HepG2 (cell line): Measurements from ENCODE around the gene RAB3A. TPM values are rescaled to one million over a fixed set of nuclear protein-coding genes. Genes with fewer than 3 reads are reported as not detected.

Experiments used
- GLMP ChIP-seq: sonication (generic); formaldehyde crosslinking; IDR thresholded peaks from 2 replicates; pipeline ENCODE4 v1.9.0; 2021; ENCODE audit warnings: missing genetic modification reagents, mild to moderate bottlenecking, borderline replicate concordance
- HDAC1 ChIP-seq: sonication (generic); formaldehyde crosslinking; IDR thresholded peaks from 2 replicates; pipeline ENCODE4 v1.5.1; 2020; ENCODE audit warnings: mild to moderate bottlenecking, missing genetic modification reagents
- HIVEP1 ChIP-seq: sonication (generic); formaldehyde crosslinking; IDR thresholded peaks from 2 replicates; pipeline ENCODE4 v1.4.0; 2020; ENCODE audit warnings: mild to moderate bottlenecking, missing genetic modification reagents
- IKZF4 ChIP-seq: sonication (generic); formaldehyde crosslinking; IDR thresholded peaks from 2 replicates; pipeline ENCODE4 v1.5.1; 2020; ENCODE audit warnings: borderline replicate concordance, mild to moderate bottlenecking, low read depth, missing genetic modification reagents; ENCODE audit errors: not compliant biosample characterization
- PCBP1 ChIP-seq: fragments of 200-400 bp; formaldehyde crosslinking; IDR thresholded peaks from 2 replicates; pipeline ENCODE4 v1.6.1; 2017; ENCODE audit warnings: mild to moderate bottlenecking, low read depth, low read length, borderline replicate concordance
- PRMT3 ChIP-seq: sonication (generic); formaldehyde crosslinking; IDR thresholded peaks from 2 replicates; pipeline ENCODE4 v1.8.1; 2022; ENCODE audit warnings: low read depth, mild to moderate bottlenecking, moderate library complexity, missing genetic modification reagents, borderline replicate concordance
- ZFY ChIP-seq: sonication (generic); formaldehyde crosslinking; IDR thresholded peaks from 2 replicates; pipeline ENCODE4 v1.4.0; 2020; ENCODE audit warnings: missing genetic modification reagents
- ZNF224 ChIP-seq: sonication (generic); formaldehyde crosslinking; IDR thresholded peaks from 2 replicates; pipeline ENCODE4 v1.5.0; 2020; ENCODE audit warnings: mild to moderate bottlenecking, missing genetic modification reagents
- ZNF724P ChIP-seq: sonication (generic); formaldehyde crosslinking; IDR thresholded peaks from 2 replicates; pipeline ENCODE4 v1.8.0; 2022; ENCODE audit warnings: missing genetic modification reagents, borderline replicate concordance
- ZNF800 ChIP-seq: sonication (generic); formaldehyde crosslinking; IDR thresholded peaks from 2 replicates; pipeline ENCODE4 v1.4.0; 2020; ENCODE audit warnings: missing genetic modification reagents
- polyA plus RNA-seq, 8 experiments: library from polyadenylated mRNA; depleted of rRNA in 3 of 8; stranded (reverse) in 7 of 8; unstranded in 1 of 8; fragments of >200 nt; fragmentation: Illumina TruSeq in 4 of 8; extraction: Trizol in 4 of 8; gene quantifications; 2 replicates each; pipeline versions ENCODE4 v1.2.1 to v1.2.3, GENCODE V29; 2011 to 2016; ENCODE audit warnings: low read depth in 4 of 8, missing spikeins in 1 of 8, mixed read lengths in 1 of 8; ENCODE audit not compliant: insufficient read depth in 1 of 8
- total RNA-seq, 5 experiments: library from RNA; depleted of rRNA; stranded (reverse); fragments of >200 nt; fragmentation: Illumina TruSeq; extraction: Trizol; gene quantifications; 2 replicates each; pipeline ENCODE4 v1.2.3, GENCODE V29; 2016; ENCODE audit warnings: low read depth in 1 of 5
- TF ChIP-seq, protein P1 (sequence below): sonication (generic); formaldehyde crosslinking; IDR thresholded peaks from 2 replicates; pipeline ENCODE4 v1.4.0; 2020; ENCODE audit warnings: mild to moderate bottlenecking, missing genetic modification reagents
- TF ChIP-seq, protein P2 (sequence below), 2 experiments: sonication (generic) in 1 of 2; formaldehyde crosslinking in 1 of 2; IDR thresholded peaks; 2 replicates each; pipeline versions ENCODE4 v1.6.1 to v1.9.0; 2014 to 2022; ENCODE audit warnings: antibody characterized with exemption in 1 of 2, borderline replicate concordance in 1 of 2, inconsistent platforms in 1 of 2, low read depth in 1 of 2, missing genetic modification reagents in 1 of 2
- TF ChIP-seq, protein P3 (sequence below): sonication (generic); formaldehyde crosslinking; IDR thresholded peaks from 2 replicates; pipeline ENCODE4 v1.5.1; 2020; ENCODE audit warnings: missing genetic modification reagents, mild to moderate bottlenecking, borderline replicate concordance
- TF ChIP-seq, protein P4 (sequence below): sonication (generic); formaldehyde crosslinking; IDR thresholded peaks from 2 replicates; pipeline ENCODE4 v1.5.0; 2020; ENCODE audit warnings: mild to moderate bottlenecking, missing genetic modification reagents

The RAB3A gene
- total and polyA plus RNA-seq, 2 of the 13 experiments (the other 11 are each of a cell fraction or from before 2014, with no cell fraction given): 0.58 to 0.98 TPM

DNA sequence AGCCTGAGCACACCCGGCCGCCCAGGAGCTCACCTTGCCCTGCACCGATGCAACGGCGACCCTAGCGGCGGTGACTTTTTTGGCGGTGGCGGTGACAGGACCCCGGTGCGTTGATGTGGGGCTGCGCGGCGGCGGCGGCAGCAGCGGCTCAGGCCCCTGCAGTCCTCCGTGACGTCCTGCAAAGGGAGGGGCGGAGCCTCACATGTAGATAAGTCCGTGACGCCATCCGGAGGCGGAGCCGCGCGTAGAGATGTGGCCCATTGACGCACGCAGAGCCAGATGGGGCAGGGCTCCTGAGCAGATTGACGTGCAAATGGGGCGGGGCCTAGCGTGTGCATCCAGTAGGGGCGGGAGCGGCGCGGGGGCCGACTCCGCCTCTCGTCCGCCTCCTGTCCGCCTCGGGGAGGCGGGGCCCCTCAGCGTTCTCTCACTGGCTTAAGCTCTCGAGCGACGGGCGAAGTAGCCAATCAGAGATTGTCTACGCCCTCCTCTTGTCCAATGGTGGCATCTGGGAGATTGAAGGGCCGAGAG, at the start of gene RAB3A (continued):
- TF ChIP-seq IKZF4 (no peak), HDAC1 (CRISPR knock-in tag) (peak; percentile 68), ZNF224 (CRISPR knock-in tag) (no peak), PCBP1 (no peak), HIVEP1 (CRISPR knock-in tag) (no peak), ZNF800 (CRISPR knock-in tag) (0 out of 2 replicates have a peak, but pooled peaks have one; percentile 29), ZFY (CRISPR knock-in tag) (peak; percentile 59; the same call in 1 of the 2 replicates), GLMP (no peak), PRMT3 (CRISPR knock-in tag) (no peak), ZNF724P (CRISPR knock-in tag) (no peak)
- TF ChIP-seq, protein P1, sequence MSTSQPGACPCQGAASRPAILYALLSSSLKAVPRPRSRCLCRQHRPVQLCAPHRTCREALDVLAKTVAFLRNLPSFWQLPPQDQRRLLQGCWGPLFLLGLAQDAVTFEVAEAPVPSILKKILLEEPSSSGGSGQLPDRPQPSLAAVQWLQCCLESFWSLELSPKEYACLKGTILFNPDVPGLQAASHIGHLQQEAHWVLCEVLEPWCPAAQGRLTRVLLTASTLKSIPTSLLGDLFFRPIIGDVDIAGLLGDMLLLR (CRISPR knock-in tag): no peak
- TF ChIP-seq, protein P2, sequence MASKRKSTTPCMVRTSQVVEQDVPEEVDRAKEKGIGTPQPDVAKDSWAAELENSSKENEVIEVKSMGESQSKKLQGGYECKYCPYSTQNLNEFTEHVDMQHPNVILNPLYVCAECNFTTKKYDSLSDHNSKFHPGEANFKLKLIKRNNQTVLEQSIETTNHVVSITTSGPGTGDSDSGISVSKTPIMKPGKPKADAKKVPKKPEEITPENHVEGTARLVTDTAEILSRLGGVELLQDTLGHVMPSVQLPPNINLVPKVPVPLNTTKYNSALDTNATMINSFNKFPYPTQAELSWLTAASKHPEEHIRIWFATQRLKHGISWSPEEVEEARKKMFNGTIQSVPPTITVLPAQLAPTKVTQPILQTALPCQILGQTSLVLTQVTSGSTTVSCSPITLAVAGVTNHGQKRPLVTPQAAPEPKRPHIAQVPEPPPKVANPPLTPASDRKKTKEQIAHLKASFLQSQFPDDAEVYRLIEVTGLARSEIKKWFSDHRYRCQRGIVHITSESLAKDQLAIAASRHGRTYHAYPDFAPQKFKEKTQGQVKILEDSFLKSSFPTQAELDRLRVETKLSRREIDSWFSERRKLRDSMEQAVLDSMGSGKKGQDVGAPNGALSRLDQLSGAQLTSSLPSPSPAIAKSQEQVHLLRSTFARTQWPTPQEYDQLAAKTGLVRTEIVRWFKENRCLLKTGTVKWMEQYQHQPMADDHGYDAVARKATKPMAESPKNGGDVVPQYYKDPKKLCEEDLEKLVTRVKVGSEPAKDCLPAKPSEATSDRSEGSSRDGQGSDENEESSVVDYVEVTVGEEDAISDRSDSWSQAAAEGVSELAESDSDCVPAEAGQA (IDR thresholded peaks at IDR 0.05; ENCODE audit: low read depth): no peak
- TF ChIP-seq, protein P2 (CRISPR knock-in tag; IDR thresholded peaks at IDR 0.05; ENCODE audit: borderline replicate concordance): no peak
- TF ChIP-seq, protein P3, sequence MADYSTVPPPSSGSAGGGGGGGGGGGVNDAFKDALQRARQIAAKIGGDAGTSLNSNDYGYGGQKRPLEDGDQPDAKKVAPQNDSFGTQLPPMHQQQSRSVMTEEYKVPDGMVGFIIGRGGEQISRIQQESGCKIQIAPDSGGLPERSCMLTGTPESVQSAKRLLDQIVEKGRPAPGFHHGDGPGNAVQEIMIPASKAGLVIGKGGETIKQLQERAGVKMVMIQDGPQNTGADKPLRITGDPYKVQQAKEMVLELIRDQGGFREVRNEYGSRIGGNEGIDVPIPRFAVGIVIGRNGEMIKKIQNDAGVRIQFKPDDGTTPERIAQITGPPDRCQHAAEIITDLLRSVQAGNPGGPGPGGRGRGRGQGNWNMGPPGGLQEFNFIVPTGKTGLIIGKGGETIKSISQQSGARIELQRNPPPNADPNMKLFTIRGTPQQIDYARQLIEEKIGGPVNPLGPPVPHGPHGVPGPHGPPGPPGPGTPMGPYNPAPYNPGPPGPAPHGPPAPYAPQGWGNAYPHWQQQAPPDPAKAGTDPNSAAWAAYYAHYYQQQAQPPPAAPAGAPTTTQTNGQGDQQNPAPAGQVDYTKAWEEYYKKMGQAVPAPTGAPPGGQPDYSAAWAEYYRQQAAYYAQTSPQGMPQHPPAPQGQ (CRISPR knock-in tag): no peak
- TF ChIP-seq, protein P4, sequence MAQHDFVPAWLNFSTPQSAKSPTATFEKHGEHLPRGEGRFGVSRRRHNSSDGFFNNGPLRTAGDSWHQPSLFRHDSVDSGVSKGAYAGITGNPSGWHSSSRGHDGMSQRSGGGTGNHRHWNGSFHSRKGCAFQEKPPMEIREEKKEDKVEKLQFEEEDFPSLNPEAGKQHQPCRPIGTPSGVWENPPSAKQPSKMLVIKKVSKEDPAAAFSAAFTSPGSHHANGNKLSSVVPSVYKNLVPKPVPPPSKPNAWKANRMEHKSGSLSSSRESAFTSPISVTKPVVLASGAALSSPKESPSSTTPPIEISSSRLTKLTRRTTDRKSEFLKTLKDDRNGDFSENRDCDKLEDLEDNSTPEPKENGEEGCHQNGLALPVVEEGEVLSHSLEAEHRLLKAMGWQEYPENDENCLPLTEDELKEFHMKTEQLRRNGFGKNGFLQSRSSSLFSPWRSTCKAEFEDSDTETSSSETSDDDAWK: no peak
